Thoracic aorta (tissue), 2 donors: ENCODE data around the gene KCNQ5. TPM values are rescaled to one million over a fixed set of nuclear protein-coding genes. Genes with fewer than 3 reads are reported as not detected.

Source experiments
- ATAC-seq: fragments of 150-250 bp; one replicate; pipeline ENCODE4 v1.8.0; 2017; ENCODE audit warnings: low read depth; ENCODE audit not compliant: insufficient number of reproducible peaks, low FRiP score
- DNase-seq: peaks from one replicate; pipeline ENCODE4 v3.0.0-alpha.2; 2020; ENCODE audit warnings: low spot score
- H3K27ac ChIP-seq, 2 donors: fragments of 200-600 bp; sonication (generic); 1 replicate in 1 of 2; 2 replicates in 1 of 2; pipeline ENCODE4 v1.5.1; 2016; ENCODE audit warnings: mild to moderate bottlenecking in 2 of 2, moderate library complexity in 2 of 2
- H3K27me3 ChIP-seq: fragments of 200-600 bp; sonication (generic); replicated peaks from 2 replicates; pipeline ENCODE4 v1.6.0; 2016; ENCODE audit warnings: mild to moderate bottlenecking; ENCODE audit not compliant: insufficient read depth
- H3K36me3 ChIP-seq: fragments of 200-600 bp; sonication (generic); one replicate; pipeline ENCODE4 v1.5.1; 2016
- H3K4me1 ChIP-seq, 2 donors: fragments of 200-600 bp; sonication (generic); 1 replicate in 1 of 2; 2 replicates in 1 of 2; pipeline versions ENCODE4 v1.5.1 to v1.6.0; 2016; ENCODE audit warnings: low read depth in 2 of 2, mild to moderate bottlenecking in 1 of 2; ENCODE audit not compliant: control insufficient read depth in 1 of 2
- H3K4me3 ChIP-seq: fragments of 200-600 bp; sonication (generic); 2 replicates; pipeline ENCODE4 v1.5.1; 2016; ENCODE audit warnings: mild to moderate bottlenecking
- H3K9me3 ChIP-seq: fragments of 200-600 bp; sonication (generic); 2 replicates; pipeline ENCODE4 v1.5.1; 2016
- total RNA-seq, 2 donors: library from RNA; depleted of rRNA; stranded (reverse); fragments of >200 nt; gene quantifications; one replicate each; pipeline versions ENCODE4 v1.1.0 to v1.2.3, GENCODE V29; 2016
- TF ChIP-seq, protein P1 (sequence below): fragments of 200-600 bp; sonication (generic); IDR thresholded peaks from one replicate; pipeline ENCODE4 v1.5.1; 2019; ENCODE audit warnings: antibody characterized with exemption

Gene KCNQ5
- total RNA-seq, 2 donors from 2014 or later = 7.3 to 8.5 TPM

DNA sequence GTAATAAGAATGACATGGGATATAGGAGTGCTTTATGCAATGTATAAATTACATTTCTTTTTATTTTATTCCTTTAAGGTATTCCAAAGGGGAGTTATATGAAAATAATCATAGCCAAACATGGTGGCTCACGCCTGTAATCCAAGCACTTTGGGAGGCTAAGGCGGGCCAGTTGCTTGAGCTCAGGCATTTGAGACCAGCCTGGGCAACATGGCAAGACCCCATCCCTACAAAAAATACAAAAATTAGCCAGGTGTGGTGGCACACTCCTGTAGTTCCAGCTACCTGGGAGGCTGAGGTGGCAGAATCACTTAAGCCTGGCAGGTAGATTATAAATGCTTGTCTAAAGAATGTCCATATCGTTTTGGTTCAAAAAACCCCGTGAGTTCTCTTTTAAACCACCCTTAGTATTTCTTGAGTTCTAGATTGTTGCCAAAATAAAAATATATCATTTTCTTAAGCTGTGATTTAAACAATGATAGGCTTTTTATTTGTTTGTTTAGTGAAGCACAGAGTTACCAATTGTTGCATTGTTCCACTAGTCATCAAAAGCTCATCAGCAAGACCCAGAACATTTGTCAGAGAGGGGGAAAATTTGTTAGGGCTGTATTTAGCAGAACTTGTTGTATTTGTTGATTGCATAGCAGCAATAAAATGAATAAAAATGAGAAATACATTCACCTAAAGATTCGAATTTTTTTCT, 457.2 kb downstream of the KCNQ5 start:
- H3K9me3 ChIP-seq = no peaks in the 10 kb centered on the region
- no peak overlapping the region for H3K4me3 ChIP-seq
- TF ChIP-seq, protein P1, sequence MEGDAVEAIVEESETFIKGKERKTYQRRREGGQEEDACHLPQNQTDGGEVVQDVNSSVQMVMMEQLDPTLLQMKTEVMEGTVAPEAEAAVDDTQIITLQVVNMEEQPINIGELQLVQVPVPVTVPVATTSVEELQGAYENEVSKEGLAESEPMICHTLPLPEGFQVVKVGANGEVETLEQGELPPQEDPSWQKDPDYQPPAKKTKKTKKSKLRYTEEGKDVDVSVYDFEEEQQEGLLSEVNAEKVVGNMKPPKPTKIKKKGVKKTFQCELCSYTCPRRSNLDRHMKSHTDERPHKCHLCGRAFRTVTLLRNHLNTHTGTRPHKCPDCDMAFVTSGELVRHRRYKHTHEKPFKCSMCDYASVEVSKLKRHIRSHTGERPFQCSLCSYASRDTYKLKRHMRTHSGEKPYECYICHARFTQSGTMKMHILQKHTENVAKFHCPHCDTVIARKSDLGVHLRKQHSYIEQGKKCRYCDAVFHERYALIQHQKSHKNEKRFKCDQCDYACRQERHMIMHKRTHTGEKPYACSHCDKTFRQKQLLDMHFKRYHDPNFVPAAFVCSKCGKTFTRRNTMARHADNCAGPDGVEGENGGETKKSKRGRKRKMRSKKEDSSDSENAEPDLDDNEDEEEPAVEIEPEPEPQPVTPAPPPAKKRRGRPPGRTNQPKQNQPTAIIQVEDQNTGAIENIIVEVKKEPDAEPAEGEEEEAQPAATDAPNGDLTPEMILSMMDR = no peak
- no peak overlapping the region for H3K27ac ChIP-seq
- no peaks in the 10 kb centered on the region for H3K4me1 ChIP-seq
- ATAC-seq (no peak), DNase-seq (no peak)
- H3K27me3 ChIP-seq = no peaks in the 10 kb centered on the region
- H3K36me3 ChIP-seq = no peaks in the 10 kb centered on the region

DNA sequence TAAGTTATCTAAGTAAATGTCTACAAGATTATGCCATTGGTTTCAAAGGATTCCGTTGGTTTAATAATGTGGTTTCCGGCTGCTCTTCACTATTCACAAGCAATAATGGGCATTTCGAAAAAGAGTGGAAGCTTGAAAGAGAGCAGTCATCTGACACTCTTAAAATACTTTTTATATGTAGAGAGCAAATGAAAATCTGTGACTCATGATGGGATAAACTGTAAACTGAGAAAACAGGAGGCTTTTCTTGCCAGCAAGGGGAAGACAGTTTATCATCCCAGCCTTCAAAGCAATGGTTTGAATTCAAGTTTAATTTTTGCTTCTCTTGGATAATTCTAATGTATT, 457.7 kb downstream of the KCNQ5 start:
- Histone ChIP-seq H3K9me3 (no peaks in the 10 kb centered on the region), H3K4me1 (no peaks in the 10 kb centered on the region), H3K27ac (no peak overlapping the region), H3K27me3 (no peaks in the 10 kb centered on the region), H3K36me3 (no peaks in the 10 kb centered on the region), H3K4me3 (no peak overlapping the region)
- TF ChIP-seq, protein P1 = no peak
- no peak for ATAC-seq
- no peak for DNase-seq

DNA sequence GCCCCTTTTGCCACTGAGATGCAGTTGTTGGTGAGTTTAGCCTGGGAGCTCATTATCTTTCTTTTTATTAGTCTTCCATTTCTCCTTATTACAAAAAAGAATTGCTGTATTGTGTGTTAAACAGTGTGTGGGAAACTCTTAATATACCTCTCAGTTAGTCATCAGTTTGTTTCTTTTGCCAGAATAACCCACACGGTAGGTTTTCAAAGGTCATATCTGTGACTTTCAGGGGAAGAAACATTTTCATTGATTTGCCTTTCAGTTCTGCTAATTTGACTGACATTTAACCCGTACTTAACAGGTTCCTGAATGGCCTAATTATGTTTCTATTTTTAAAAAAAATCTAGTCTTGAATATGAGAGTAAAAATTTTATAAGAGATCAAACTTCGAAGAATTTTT, 458.1 kb downstream of the KCNQ5 start:
- H3K4me1 ChIP-seq = no peaks in the 10 kb centered on the region
- no peak overlapping the region for H3K4me3 ChIP-seq
- H3K36me3 ChIP-seq = no peaks in the 10 kb centered on the region
- H3K27ac ChIP-seq = no peak overlapping the region
- no peaks in the 10 kb centered on the region for H3K9me3 ChIP-seq
- DNase-seq (no peak), ATAC-seq (no peak)
- H3K27me3 ChIP-seq = no peaks in the 10 kb centered on the region
- TF ChIP-seq, protein P1 = no peak

DNA sequence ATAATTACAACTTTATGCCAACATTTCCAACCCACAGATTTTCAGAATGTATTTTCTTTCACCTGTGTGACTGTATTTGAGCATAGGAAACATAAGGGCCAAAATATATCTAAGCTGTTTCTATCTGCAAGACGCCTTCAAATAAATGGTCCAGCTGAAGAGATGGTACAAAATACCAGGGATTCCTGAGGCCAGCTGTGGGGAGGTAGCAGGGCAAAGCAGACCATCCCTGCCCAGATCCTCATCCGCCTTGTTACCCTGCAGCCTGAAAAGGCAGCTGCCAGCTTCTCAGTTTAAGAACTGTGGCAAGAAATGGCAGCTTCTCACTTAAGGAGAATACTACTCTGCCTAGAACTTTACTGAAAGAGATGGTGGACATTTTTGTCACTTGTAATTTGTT, 460.1 kb downstream of the KCNQ5 start:
- DNase-seq (no peak), ATAC-seq (no peak)
- H3K4me3 ChIP-seq = no peak overlapping the region
- H3K9me3 ChIP-seq = no peaks in the 10 kb centered on the region
- H3K36me3 ChIP-seq = no peaks in the 10 kb centered on the region
- H3K4me1 ChIP-seq = no peaks in the 10 kb centered on the region
- H3K27ac ChIP-seq = no peak overlapping the region
- TF ChIP-seq, protein P1 = no peak
- H3K27me3 ChIP-seq = no peaks in the 10 kb centered on the region

DNA sequence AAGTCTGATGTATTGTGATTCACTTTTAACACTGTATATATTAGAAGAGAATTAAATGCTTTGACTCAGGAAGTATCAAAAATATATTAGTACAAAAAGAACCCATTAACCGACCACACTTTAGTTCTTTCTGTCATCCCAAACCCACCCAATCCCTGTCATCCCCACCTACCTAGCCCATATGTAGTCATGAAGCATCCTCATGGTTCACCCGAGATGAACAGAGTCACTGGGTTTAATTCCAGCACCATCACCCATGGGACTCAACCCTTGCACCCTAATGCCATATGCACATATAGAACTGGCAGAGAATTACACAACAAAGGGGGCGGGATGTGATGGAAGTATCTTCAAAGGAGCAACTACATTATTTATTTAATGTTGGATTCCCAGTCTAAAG, 462.0 kb downstream of the KCNQ5 start:
- H3K9me3 ChIP-seq = no peaks in the 10 kb centered on the region
- TF ChIP-seq, protein P1 = no peak

More for the DNA sequence above, 462.0 kb downstream of the KCNQ5 start:
- no peak for DNase-seq
- no peak for ATAC-seq
- Histone ChIP-seq H3K27me3 (no peaks in the 10 kb centered on the region), H3K4me1 (no peaks in the 10 kb centered on the region), H3K36me3 (no peaks in the 10 kb centered on the region), H3K27ac (no peak overlapping the region), H3K4me3 (no peak overlapping the region)
